ENCODE measurements around the gene CENPF.

- TF ChIP-seq CTCF (conservative IDR thresholded peaks at IDR 0.05): no peak
- no peak for TF ChIP-seq EZH2 (IDR thresholded peaks at IDR 0.05; ENCODE audit: low read depth)
Observed at GRCh38 chr1:214712737-214713136, 109.7 kb downstream of the CENPF start.

Measured in PC-9 (cell line).